ENCODE measurements around the gene MYOCOS. TPM values are rescaled to one million over a fixed set of nuclear protein-coding genes. Genes with fewer than 3 reads are reported as not detected.

MYOCOS gene
- total RNA-seq, 1 donor from 2014 or later, result not detected

GRCh38 chr1:171628225-171628624 is 6.2 kb downstream of the MYOCOS start:
- Histone ChIP-seq H3K36me3 (ENCODE audit: control insufficient read depth, insufficient read depth, low read length) (no peaks in the 10 kb centered on the region), H3K4me3 (ENCODE audit: low read depth, low read length) (no peak overlapping the region), H3K27me3 (ENCODE audit: control insufficient read depth, insufficient read depth, low read length) (no peaks in the 10 kb centered on the region)
- no peak for TF ChIP-seq CTCF (IDR thresholded peaks at IDR 0.05; ENCODE audit: insufficient read depth, low read length, severe bottlenecking)
- FAIRE-seq, result no peak
- DNase-seq (ENCODE audit: low read depth), result no peak

- no peak for DNase-seq (ENCODE audit: low read depth)
- no peak for TF ChIP-seq CTCF (IDR thresholded peaks at IDR 0.05; ENCODE audit: insufficient read depth, low read length, severe bottlenecking)
- Histone ChIP-seq H3K27me3 (ENCODE audit: control insufficient read depth, insufficient read depth, low read length) (no peaks in the 10 kb centered on the region), H3K36me3 (ENCODE audit: control insufficient read depth, insufficient read depth, low read length) (no peaks in the 10 kb centered on the region), H3K4me3 (ENCODE audit: low read depth, low read length) (no peak overlapping the region)
- FAIRE-seq, result no peak
These were observed 13.6 kb downstream of the MYOCOS start for GRCh38 chr1:171635661-171636060.

- Histone ChIP-seq H3K4me3 (ENCODE audit: low read depth, low read length) (no peak overlapping the region), H3K36me3 (ENCODE audit: control insufficient read depth, insufficient read depth, low read length) (no peaks in the 10 kb centered on the region), H3K27me3 (ENCODE audit: control insufficient read depth, insufficient read depth, low read length) (no peaks in the 10 kb centered on the region)
- no peak for TF ChIP-seq CTCF (IDR thresholded peaks at IDR 0.05; ENCODE audit: insufficient read depth, low read length, severe bottlenecking)
- no peak for DNase-seq (ENCODE audit: low read depth)
- FAIRE-seq, result no peak
These were observed 14.1 kb downstream of the MYOCOS start for GRCh38 chr1:171636141-171636540.

GRCh38 chr1:171637928-171638576 is 16.0 kb downstream of the MYOCOS start:
- Histone ChIP-seq H3K27me3 (ENCODE audit: control insufficient read depth, insufficient read depth, low read length) (no peaks in the 10 kb centered on the region), H3K4me3 (ENCODE audit: low read depth, low read length) (no peak overlapping the region), H3K36me3 (ENCODE audit: control insufficient read depth, insufficient read depth, low read length) (no peaks in the 10 kb centered on the region)
- no peak for FAIRE-seq
- TF ChIP-seq CTCF (IDR thresholded peaks at IDR 0.05; ENCODE audit: insufficient read depth, low read length, severe bottlenecking), result no peak
- no peak for DNase-seq (ENCODE audit: low read depth)

- no peak overlapping the region for H3K4me3 ChIP-seq (ENCODE audit: low read depth, low read length)
- no peaks in the 10 kb centered on the region for H3K36me3 ChIP-seq (ENCODE audit: control insufficient read depth, insufficient read depth, low read length)
- FAIRE-seq (no peak), DNase-seq (ENCODE audit: low read depth) (no peak)
- H3K27me3 ChIP-seq (ENCODE audit: control insufficient read depth, insufficient read depth, low read length), result no peaks in the 10 kb centered on the region
- no peak for TF ChIP-seq CTCF (IDR thresholded peaks at IDR 0.05; ENCODE audit: insufficient read depth, low read length, severe bottlenecking)
These were observed 18.2 kb downstream of the MYOCOS start for GRCh38 chr1:171640225-171640624.

All from bronchial epithelial cell (primary cell).